ENCODE measurements around the gene CHD1L. TPM values are rescaled to one million over a fixed set of nuclear protein-coding genes. Genes with fewer than 3 reads are reported as not detected.

The CHD1L gene
- total RNA-seq, 1 experiment from 2014 or later, result 64.2 TPM

DNA sequence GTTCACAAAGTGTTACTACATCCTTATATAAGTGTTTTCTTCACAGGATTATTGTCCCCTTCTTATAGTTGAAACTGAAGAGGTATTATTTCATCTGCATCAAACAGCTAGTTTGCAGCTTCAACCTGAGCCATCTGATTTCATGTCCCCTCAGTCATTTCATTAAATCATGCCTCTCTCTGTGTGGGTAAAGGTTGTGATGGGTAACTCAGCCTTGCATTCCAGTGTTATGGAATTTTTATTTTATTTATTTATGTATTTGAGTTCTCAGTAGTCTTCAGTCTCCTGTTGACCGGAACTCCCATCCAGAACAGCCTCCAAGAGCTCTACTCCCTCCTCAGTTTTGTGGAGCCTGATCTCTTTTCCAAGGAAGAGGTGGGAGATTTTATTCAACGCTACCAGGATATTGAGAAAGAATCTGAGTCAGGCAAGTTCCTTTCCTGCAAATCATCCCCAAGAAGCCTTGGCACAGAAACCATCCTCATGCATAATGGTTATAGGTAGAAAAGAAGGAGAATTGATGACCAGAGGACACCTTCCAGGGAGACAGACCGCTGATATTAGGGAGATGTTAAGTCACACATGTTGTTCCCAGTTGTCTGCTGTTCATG lies 21.8 kb downstream of the CHD1L start:
- H3K27me3 Mint-ChIP-seq (ENCODE audit: low read depth), result no peaks in the 10 kb centered on the region; the same call in 1 of the 2 replicates
- H3K9me3 Mint-ChIP-seq, result no peaks in the 10 kb centered on the region
- Histone ChIP-seq H3K4me1 (ENCODE audit: insufficient read depth, low read length) (no peaks in the 10 kb centered on the region), H2BK12ac (ENCODE audit: insufficient read length, low read depth, low read length) (no peak overlapping the region), H4K91ac (ENCODE audit: insufficient read length, low read depth, low read length) (no peak overlapping the region), H3K27ac (ENCODE audit: insufficient read length, low read depth, low read length) (no peak overlapping the region), H3K9me3 (ENCODE audit: control insufficient read depth, low read depth, low read length) (no peaks in the 10 kb centered on the region), H3K79me2 (ENCODE audit: insufficient read depth, low read length) (no peaks in the 10 kb centered on the region), H3T11ph (ENCODE audit: low read length) (no peak overlapping the region), H3K27me3 (ENCODE audit: insufficient read depth, low read length) (no peaks in the 10 kb centered on the region), H3K4me2 (ENCODE audit: insufficient read depth, insufficient read length, low read length) (no peak overlapping the region), H4K5ac (ENCODE audit: insufficient read length, low read depth, low read length) (no peak overlapping the region), H2AK5ac (ENCODE audit: insufficient read length, low read length) (no peak overlapping the region), H2BK120ac (ENCODE audit: low read depth, low read length, poor library complexity, severe bottlenecking) (no peak overlapping the region), H2AFZ (ENCODE audit: low read length) (no peak overlapping the region), H3K23me2 (ENCODE audit: insufficient read length, low read depth, low read length, poor library complexity, severe bottlenecking) (no peaks in the 10 kb centered on the region), H4K20me1 (ENCODE audit: control insufficient read depth, insufficient read depth, insufficient read length) (no peaks in the 10 kb centered on the region), H3K23ac (ENCODE audit: insufficient read length, low read depth, low read length) (no peak overlapping the region), H4K8ac (replicated peaks; ENCODE audit: insufficient read length, low read depth, low read length) (no peak overlapping the region), H2BK15ac (ENCODE audit: low read depth, low read length) (no peak overlapping the region), H3K14ac (ENCODE audit: insufficient read depth, low read length) (no peak overlapping the region), H3K4ac (ENCODE audit: low read depth, low read length) (no peak overlapping the region), H3K9ac (ENCODE audit: extremely low read depth, insufficient read length, low read length) (no peak overlapping the region), H3K79me1 (ENCODE audit: insufficient read depth, low read depth, low read length, poor library complexity, severe bottlenecking) (no peaks in the 10 kb centered on the region), H2BK5ac (ENCODE audit: insufficient read length, low read length) (no peak overlapping the region), H3K56ac (ENCODE audit: insufficient read length, low read depth, low read length) (no peak overlapping the region), H2BK20ac (ENCODE audit: low read depth, low read length, poor library complexity, severe bottlenecking) (no peak overlapping the region), H3K18ac (ENCODE audit: insufficient read length, low read depth, low read length) (no peak overlapping the region)
- no peaks in the 10 kb centered on the region for H3K4me1 Mint-ChIP-seq
- TF ChIP-seq, protein P1, sequence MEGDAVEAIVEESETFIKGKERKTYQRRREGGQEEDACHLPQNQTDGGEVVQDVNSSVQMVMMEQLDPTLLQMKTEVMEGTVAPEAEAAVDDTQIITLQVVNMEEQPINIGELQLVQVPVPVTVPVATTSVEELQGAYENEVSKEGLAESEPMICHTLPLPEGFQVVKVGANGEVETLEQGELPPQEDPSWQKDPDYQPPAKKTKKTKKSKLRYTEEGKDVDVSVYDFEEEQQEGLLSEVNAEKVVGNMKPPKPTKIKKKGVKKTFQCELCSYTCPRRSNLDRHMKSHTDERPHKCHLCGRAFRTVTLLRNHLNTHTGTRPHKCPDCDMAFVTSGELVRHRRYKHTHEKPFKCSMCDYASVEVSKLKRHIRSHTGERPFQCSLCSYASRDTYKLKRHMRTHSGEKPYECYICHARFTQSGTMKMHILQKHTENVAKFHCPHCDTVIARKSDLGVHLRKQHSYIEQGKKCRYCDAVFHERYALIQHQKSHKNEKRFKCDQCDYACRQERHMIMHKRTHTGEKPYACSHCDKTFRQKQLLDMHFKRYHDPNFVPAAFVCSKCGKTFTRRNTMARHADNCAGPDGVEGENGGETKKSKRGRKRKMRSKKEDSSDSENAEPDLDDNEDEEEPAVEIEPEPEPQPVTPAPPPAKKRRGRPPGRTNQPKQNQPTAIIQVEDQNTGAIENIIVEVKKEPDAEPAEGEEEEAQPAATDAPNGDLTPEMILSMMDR (conservative IDR thresholded peaks at IDR 0.05), result no peak
- peaks cover 27 to 82% (median 76%) of the 10 kb centered on the region in 3 experiments; a peak in 6 of 7 replicates for H3K36me3 Mint-ChIP-seq (ENCODE audit: insufficient read depth in 1 of 3, low read depth in 3 of 3)
- H3K4me3 Mint-ChIP-seq, result no peak overlapping the region
- no peak overlapping the region; a peak in 1 of 7 replicates for H3K27ac Mint-ChIP-seq
- no peak for DNase-seq
- no CpG with 5 or more reads among the region's 3 CpGs for whole genome bisulfite sequencing (ENCODE audit: extremely low coverage, insufficient read length, low lambda C conversion rate)
